ENCODE measurements around the gene SLC44A3. TPM values are rescaled to one million over a fixed set of nuclear protein-coding genes. Genes with fewer than 3 reads are reported as not detected.

SLC44A3 gene, protein sequence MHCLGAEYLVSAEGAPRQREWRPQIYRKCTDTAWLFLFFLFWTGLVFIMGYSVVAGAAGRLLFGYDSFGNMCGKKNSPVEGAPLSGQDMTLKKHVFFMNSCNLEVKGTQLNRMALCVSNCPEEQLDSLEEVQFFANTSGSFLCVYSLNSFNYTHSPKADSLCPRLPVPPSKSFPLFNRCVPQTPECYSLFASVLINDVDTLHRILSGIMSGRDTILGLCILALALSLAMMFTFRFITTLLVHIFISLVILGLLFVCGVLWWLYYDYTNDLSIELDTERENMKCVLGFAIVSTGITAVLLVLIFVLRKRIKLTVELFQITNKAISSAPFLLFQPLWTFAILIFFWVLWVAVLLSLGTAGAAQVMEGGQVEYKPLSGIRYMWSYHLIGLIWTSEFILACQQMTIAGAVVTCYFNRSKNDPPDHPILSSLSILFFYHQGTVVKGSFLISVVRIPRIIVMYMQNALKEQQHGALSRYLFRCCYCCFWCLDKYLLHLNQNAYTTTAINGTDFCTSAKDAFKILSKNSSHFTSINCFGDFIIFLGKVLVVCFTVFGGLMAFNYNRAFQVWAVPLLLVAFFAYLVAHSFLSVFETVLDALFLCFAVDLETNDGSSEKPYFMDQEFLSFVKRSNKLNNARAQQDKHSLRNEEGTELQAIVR
- polyA plus RNA-seq (2013): 3.6 and 5.9 TPM in 2 replicates

DNA sequence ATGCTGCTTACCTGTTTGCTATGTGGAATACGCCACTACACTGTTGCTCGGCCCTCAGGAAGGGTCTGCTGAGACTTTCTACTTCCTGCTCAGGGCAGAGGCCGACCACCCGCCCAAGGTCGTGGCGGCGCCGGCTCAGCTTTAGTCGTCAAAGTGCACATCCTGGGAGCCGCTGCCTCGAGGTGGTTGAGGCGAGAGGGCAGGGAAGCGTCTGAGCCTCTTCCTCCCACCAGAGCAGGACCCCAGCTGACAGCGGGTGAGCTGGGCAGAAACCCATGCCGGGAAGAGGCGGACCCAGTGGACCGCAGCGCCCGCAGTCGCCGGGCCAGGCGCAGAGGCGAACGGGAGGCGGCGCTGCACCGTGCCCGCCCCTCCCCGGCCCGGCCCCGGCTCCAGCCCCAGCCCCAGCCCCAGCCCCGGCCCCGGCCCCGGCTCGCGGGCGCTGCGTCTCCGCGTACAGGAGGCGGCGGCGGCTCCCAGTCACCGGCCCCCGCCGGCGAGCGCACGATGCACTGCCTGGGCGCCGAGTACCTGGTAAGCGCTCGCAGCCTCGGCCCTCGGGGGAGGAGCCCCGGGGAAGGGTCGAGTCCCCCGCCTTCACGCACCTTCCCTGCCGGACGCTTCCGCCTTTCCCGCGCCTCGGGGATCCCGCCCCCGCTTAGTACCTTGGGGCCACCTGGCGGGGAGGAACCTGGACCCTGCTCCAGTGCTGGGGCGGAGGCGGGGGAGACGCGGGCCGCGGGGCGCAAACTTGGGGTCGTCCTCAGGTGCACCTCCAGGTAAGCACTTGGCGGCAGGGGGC, at the start of gene SLC44A3:
Gene SLC44A3, plus strand, starts transcription at position 413 of the 802 bp plus-strand sequence. Its CDS starts 95 bp downstream, at position 508.
- Histone ChIP-seq H3K14ac (ENCODE audit: low read length) (peak within 1 kb of the TSS; percentile 65), H4K12ac (ENCODE audit: low read depth, low read length) (peak within 1 kb of the TSS; percentile 65), H3K18ac (ENCODE audit: low read length) (peak within 1 kb of the TSS; percentile 48), H3K27ac (ENCODE audit: low read depth, low read length) (peak within 1 kb of the TSS; percentile 45), H3K27me3 (ENCODE audit: insufficient read depth, low read length) (no peaks in the 10 kb centered on the region), H3K4me1 (ENCODE audit: control insufficient read depth in 1 of 2, insufficient read depth in 2 of 2, low read length in 2 of 2) (peaks cover 0 to 4% of the 10 kb centered on the region in 2 experiments), H3K4me2 (ENCODE audit: low read length) (peak within 1 kb of the TSS; percentile 88), H3K23ac (ENCODE audit: low read length) (no peak within 1 kb of the TSS), H2AK5ac (ENCODE audit: low read length) (no peak within 1 kb of the TSS), H3K79me2 (ENCODE audit: control insufficient read depth, insufficient read depth, low read length, poor library complexity) (peaks cover 3% of the 10 kb centered on the region), H3K9ac (ENCODE audit: low read length) (peak within 1 kb of the TSS; percentile 15), H2AFZ (ENCODE audit: insufficient read depth, low read length, poor library complexity) (peak within 1 kb of the TSS; percentile 89), H2BK12ac (ENCODE audit: low read length) (peak within 1 kb of the TSS; percentile 89), H3K9me3 (ENCODE audit: insufficient read depth, low read depth, low read length) (no peaks in the 10 kb centered on the region), H4K8ac (ENCODE audit: low read depth, low read length) (peak within 1 kb of the TSS; percentile 81), H3K4ac (ENCODE audit: low read depth, low read length) (peak within 1 kb of the TSS; percentile 15), H3K4me3 (ENCODE audit: low read depth, low read length) (peak within 1 kb of the TSS; percentile 87), H2BK120ac (ENCODE audit: insufficient read depth, low read length, poor library complexity) (peak within 1 kb of the TSS; percentile 90), H2BK5ac (ENCODE audit: low read depth, low read length, poor library complexity) (peak within 1 kb of the TSS; percentile 45), H3K36me3 (ENCODE audit: control insufficient read depth in 1 of 2, insufficient read depth in 2 of 2, low read length in 2 of 2) (no peaks in the 10 kb centered on the region), H4K91ac (ENCODE audit: low read depth, low read length) (peak within 1 kb of the TSS; percentile 85), H3K79me1 (ENCODE audit: low read length) (peaks cover 5% of the 10 kb centered on the region)
- DNase-seq: peak; percentile 27 to 62
- no CpG with 5 or more reads among the region's 77 CpGs for WGBS (ENCODE audit: extremely low coverage, insufficient coverage, insufficient read length)

DNA sequence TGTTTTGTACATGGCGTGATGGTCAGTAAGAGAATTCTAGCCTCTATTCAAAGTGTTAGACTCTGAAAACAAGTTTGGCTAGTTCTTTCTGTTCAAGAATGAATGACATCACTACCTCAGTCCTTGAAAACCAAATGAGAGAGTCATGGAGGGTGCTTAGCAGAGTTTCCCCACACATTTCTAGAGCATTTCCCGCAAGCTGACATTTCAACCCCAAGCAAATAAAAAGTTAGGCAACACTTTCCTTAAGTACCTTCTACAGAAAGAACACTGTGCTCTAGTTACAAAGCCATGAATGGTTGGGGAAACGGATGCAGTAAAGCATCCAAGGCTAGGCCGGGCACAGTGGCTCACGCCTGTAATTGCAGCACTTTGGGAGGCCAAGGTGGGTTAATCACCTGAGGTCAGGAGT, 47.9 kb upstream of the SLC44A3 start:
- H3K79me2 ChIP-seq (ENCODE audit: control insufficient read depth, insufficient read depth, low read length, poor library complexity): no peaks in the 10 kb centered on the region
- H4K8ac ChIP-seq (ENCODE audit: low read depth, low read length): no peak overlapping the region
- H2BK12ac ChIP-seq (ENCODE audit: low read length): no peak overlapping the region
- peak; percentile 59 to 92 for DNase-seq
- no peaks in the 10 kb centered on the region for H3K36me3 ChIP-seq (ENCODE audit: control insufficient read depth in 1 of 2, insufficient read depth in 2 of 2, low read length in 2 of 2)
- no CpG with 5 or more reads among the region's 5 CpGs for WGBS (ENCODE audit: extremely low coverage, insufficient coverage, insufficient read length)
- no peak overlapping the region for H3K23ac ChIP-seq (ENCODE audit: low read length)
- H3K9ac ChIP-seq (ENCODE audit: low read length): no peak overlapping the region
- H3K27me3 ChIP-seq (ENCODE audit: insufficient read depth, low read length): no peaks in the 10 kb centered on the region
- peak overlapping the region; percentile 71 for H3K27ac ChIP-seq (ENCODE audit: low read depth, low read length)
- peaks cover 6% of the 10 kb centered on the region for H3K79me1 ChIP-seq (ENCODE audit: low read length)
- H4K91ac ChIP-seq (ENCODE audit: low read depth, low read length): no peak overlapping the region
- no peak overlapping the region for H3K4ac ChIP-seq (ENCODE audit: low read depth, low read length)
- no peak overlapping the region for H4K12ac ChIP-seq (ENCODE audit: low read depth, low read length)
- no peak overlapping the region for H2AK5ac ChIP-seq (ENCODE audit: low read length)
- no peak overlapping the region for H3K18ac ChIP-seq (ENCODE audit: low read length)
- peak overlapping the region; percentile 40 for H3K4me2 ChIP-seq (ENCODE audit: low read length)
- H3K9me3 ChIP-seq (ENCODE audit: insufficient read depth, low read depth, low read length): no peaks in the 10 kb centered on the region
- H3K4me1 ChIP-seq (ENCODE audit: control insufficient read depth in 1 of 2, insufficient read depth in 2 of 2, low read length in 2 of 2): peaks cover 18 to 22% of the 10 kb centered on the region in 2 experiments
- H2BK5ac ChIP-seq (ENCODE audit: low read depth, low read length, poor library complexity): no peak overlapping the region
- H3K14ac ChIP-seq (ENCODE audit: low read length): no peak overlapping the region
- no peak overlapping the region for H2AFZ ChIP-seq (ENCODE audit: insufficient read depth, low read length, poor library complexity)
- H3K4me3 ChIP-seq (ENCODE audit: low read depth, low read length): no peak overlapping the region
- no peak overlapping the region for H2BK120ac ChIP-seq (ENCODE audit: insufficient read depth, low read length, poor library complexity)

DNA sequence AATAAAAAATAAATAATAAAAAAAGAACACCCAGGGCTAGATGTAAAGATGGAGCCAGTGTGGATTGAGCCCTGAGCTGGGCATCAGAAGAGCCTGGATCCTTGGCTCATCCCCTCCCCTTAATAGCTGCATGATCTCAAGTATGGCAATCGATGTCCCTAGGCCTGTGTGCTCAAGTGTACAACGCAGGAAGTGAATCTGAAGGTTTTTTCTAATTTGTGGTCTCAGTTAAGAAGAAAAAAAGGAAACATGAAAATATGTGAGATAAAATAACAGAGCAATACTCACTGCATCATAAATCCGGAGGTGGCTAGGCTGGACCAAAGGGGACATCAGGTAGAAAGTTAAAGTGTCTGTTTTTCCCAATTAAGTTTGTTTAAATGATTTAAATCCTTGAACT, 47.3 kb upstream of the SLC44A3 start:
- WGBS (ENCODE audit: extremely low coverage, insufficient coverage, insufficient read length): no CpG with 5 or more reads among the region's 3 CpGs
- Histone ChIP-seq H3K4me2 (ENCODE audit: low read length) (no peak overlapping the region), H3K79me1 (ENCODE audit: low read length) (peaks cover 6% of the 10 kb centered on the region), H2AK5ac (ENCODE audit: low read length) (no peak overlapping the region), H3K18ac (ENCODE audit: low read length) (no peak overlapping the region), H3K14ac (ENCODE audit: low read length) (no peak overlapping the region), H3K9ac (ENCODE audit: low read length) (no peak overlapping the region), H2BK12ac (ENCODE audit: low read length) (no peak overlapping the region), H2BK120ac (ENCODE audit: insufficient read depth, low read length, poor library complexity) (no peak overlapping the region), H4K91ac (ENCODE audit: low read depth, low read length) (no peak overlapping the region), H3K27ac (ENCODE audit: low read depth, low read length) (no peak overlapping the region), H3K23ac (ENCODE audit: low read length) (no peak overlapping the region), H3K4me3 (ENCODE audit: low read depth, low read length) (no peak overlapping the region), H2BK5ac (ENCODE audit: low read depth, low read length, poor library complexity) (no peak overlapping the region), H2AFZ (ENCODE audit: insufficient read depth, low read length, poor library complexity) (no peak overlapping the region), H3K4ac (ENCODE audit: low read depth, low read length) (no peak overlapping the region), H3K27me3 (ENCODE audit: insufficient read depth, low read length) (no peaks in the 10 kb centered on the region), H3K9me3 (ENCODE audit: insufficient read depth, low read depth, low read length) (no peaks in the 10 kb centered on the region), H4K12ac (ENCODE audit: low read depth, low read length) (no peak overlapping the region), H4K8ac (ENCODE audit: low read depth, low read length) (no peak overlapping the region), H3K4me1 (ENCODE audit: control insufficient read depth in 1 of 2, insufficient read depth in 2 of 2, low read length in 2 of 2) (peaks cover 18 to 22% of the 10 kb centered on the region in 2 experiments), H3K79me2 (ENCODE audit: control insufficient read depth, insufficient read depth, low read length, poor library complexity) (no peaks in the 10 kb centered on the region), H3K36me3 (ENCODE audit: control insufficient read depth in 1 of 2, insufficient read depth in 2 of 2, low read length in 2 of 2) (no peaks in the 10 kb centered on the region)
- no peak for DNase-seq

DNA sequence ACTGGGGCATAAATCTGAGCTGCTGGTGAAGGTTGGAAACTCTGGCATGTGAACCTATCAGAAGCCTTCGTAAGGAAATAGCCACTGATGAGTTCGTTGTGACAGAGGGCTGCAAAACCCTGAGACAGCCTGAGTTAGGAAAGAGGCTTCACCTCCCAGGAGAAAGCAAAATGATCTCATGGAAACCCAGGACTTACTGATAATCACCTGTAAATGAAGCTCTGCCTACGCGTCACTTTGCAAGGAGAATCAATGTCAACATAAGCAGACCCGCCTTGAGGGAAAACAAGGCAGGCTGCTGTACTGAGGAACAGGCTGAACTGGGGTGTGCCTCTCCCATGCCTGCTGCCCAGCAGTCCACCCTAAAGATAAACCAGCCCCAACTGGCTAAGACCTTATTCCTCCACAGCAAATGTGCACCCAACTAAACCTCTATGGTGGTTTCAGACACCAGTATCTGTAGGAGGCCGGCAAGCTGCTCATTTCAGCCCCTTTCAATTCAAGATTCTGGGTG, 46.8 kb upstream of the SLC44A3 start:
- H3K23ac ChIP-seq (ENCODE audit: low read length): no peak overlapping the region
- peak overlapping the region; percentile 9 for H3K14ac ChIP-seq (ENCODE audit: low read length)
- H4K8ac ChIP-seq (ENCODE audit: low read depth, low read length): no peak overlapping the region
- no peak for DNase-seq
- no peaks in the 10 kb centered on the region for H3K79me2 ChIP-seq (ENCODE audit: control insufficient read depth, insufficient read depth, low read length, poor library complexity)
- peak overlapping the region; percentile 45 for H4K91ac ChIP-seq (ENCODE audit: low read depth, low read length)
- peak overlapping the region; percentile 61 for H2BK12ac ChIP-seq (ENCODE audit: low read length)
- H3K27ac ChIP-seq (ENCODE audit: low read depth, low read length): no peak overlapping the region
- H3K4me3 ChIP-seq (ENCODE audit: low read depth, low read length): no peak overlapping the region
- H2AFZ ChIP-seq (ENCODE audit: insufficient read depth, low read length, poor library complexity): no peak overlapping the region
- peaks cover 18 to 22% of the 10 kb centered on the region in 2 experiments for H3K4me1 ChIP-seq (ENCODE audit: control insufficient read depth in 1 of 2, insufficient read depth in 2 of 2, low read length in 2 of 2)
- peak overlapping the region; percentile 74 for H2BK120ac ChIP-seq (ENCODE audit: insufficient read depth, low read length, poor library complexity)
- no peak overlapping the region for H4K12ac ChIP-seq (ENCODE audit: low read depth, low read length)
- no peaks in the 10 kb centered on the region for H3K27me3 ChIP-seq (ENCODE audit: insufficient read depth, low read length)
- peak overlapping the region; percentile 43 for H2AK5ac ChIP-seq (ENCODE audit: low read length)
- H2BK5ac ChIP-seq (ENCODE audit: low read depth, low read length, poor library complexity): no peak overlapping the region
- peaks cover 6% of the 10 kb centered on the region for H3K79me1 ChIP-seq (ENCODE audit: low read length)
- no peaks in the 10 kb centered on the region for H3K36me3 ChIP-seq (ENCODE audit: control insufficient read depth in 1 of 2, insufficient read depth in 2 of 2, low read length in 2 of 2)
- H3K18ac ChIP-seq (ENCODE audit: low read length): peak overlapping the region; percentile 51
- no peak overlapping the region for H3K4ac ChIP-seq (ENCODE audit: low read depth, low read length)
- WGBS (ENCODE audit: extremely low coverage, insufficient coverage, insufficient read length): no CpG with 5 or more reads among the region's 6 CpGs
- H3K9me3 ChIP-seq (ENCODE audit: insufficient read depth, low read depth, low read length): no peaks in the 10 kb centered on the region
- peak overlapping the region; percentile 12 for H3K4me2 ChIP-seq (ENCODE audit: low read length)
- no peak overlapping the region for H3K9ac ChIP-seq (ENCODE audit: low read length)

Data from trophoblast cell (in vitro differentiated cells and primary cell).